PFSK-1 (cell line): ENCODE results near the gene MAPK7.

Experiments
- FOXP2 ChIP-seq: optimal IDR thresholded peaks from 2 replicates; pipeline ENCODE3; 2011; ENCODE audit warnings: borderline replicate concordance, control low read depth, inconsistent platforms; ENCODE audit not compliant: insufficient read depth; ENCODE audit errors: extremely low read length, extremely low read depth
- POLR2AphosphoS5 ChIP-seq: IDR thresholded peaks from 2 replicates; pipeline ENCODE4 v1.6.1; 2012; ENCODE audit warnings: low read depth, mild to moderate bottlenecking, control low read depth, low read length, moderate library complexity
- SIN3A ChIP-seq: IDR thresholded peaks from 2 replicates; pipeline ENCODE4 v1.6.1; 2012; ENCODE audit warnings: mild to moderate bottlenecking, low read length, moderate library complexity, borderline replicate concordance; ENCODE audit not compliant: insufficient read depth
- TAF1 ChIP-seq: IDR thresholded peaks from 2 replicates; pipeline ENCODE4 v1.6.1; 2012; ENCODE audit warnings: low read length, control low read depth, borderline replicate concordance; ENCODE audit not compliant: insufficient read depth
- TF ChIP-seq, protein P1 (sequence below), 2 experiments: IDR thresholded peaks; 2 replicates each; pipeline versions ENCODE4 v1.6.1 to v1.8.0; 2011 to 2012; ENCODE audit warnings: low read depth in 2 of 2, low read length in 2 of 2, control low read depth in 1 of 2, inconsistent platforms in 1 of 2, mild to moderate bottlenecking in 1 of 2, moderate library complexity in 1 of 2; ENCODE audit not compliant: insufficient read depth in 1 of 2

MAPK7 gene

DNA sequence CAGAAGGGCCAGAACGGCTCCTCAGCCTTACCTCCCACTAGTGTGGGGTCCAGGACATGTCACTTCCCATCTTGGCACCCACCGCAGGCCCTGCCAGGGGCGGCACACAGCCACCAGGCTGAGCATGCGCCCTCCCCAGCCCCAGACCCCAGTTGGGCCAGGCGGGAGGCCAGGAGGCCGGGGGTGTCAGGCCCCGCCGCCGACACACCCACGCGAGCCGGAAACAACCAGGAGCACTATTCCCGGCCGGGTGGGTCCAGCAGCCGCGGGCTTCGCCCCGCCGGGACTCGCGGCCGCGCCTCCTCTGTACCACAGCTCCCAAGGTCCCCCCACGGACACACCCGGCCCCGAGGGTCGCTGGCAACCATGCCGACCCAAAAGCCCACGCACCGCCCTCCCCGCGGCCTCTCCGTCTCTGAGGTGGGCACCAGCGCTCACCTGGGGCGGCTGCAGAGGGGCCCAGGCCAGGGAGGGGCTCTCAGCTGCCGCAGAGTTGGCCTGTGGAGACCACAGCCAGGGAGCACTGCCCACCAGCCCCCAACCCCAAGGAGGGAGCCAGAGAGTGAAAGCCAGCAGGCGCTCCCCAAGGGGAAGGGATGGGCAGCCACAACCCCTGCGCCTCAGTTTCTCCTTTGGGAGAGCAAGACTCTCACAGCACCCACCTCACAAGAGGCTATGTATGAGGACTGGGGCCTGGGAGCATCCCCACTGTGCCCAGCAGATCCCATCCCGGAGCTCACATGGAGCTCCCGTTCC lies 33.8 kb upstream of the MAPK7 start:
- TF ChIP-seq POLR2AphosphoS5 (no peak), TAF1 (no peak), SIN3A (no peak), FOXP2 (no peak)
- TF ChIP-seq, protein P1, sequence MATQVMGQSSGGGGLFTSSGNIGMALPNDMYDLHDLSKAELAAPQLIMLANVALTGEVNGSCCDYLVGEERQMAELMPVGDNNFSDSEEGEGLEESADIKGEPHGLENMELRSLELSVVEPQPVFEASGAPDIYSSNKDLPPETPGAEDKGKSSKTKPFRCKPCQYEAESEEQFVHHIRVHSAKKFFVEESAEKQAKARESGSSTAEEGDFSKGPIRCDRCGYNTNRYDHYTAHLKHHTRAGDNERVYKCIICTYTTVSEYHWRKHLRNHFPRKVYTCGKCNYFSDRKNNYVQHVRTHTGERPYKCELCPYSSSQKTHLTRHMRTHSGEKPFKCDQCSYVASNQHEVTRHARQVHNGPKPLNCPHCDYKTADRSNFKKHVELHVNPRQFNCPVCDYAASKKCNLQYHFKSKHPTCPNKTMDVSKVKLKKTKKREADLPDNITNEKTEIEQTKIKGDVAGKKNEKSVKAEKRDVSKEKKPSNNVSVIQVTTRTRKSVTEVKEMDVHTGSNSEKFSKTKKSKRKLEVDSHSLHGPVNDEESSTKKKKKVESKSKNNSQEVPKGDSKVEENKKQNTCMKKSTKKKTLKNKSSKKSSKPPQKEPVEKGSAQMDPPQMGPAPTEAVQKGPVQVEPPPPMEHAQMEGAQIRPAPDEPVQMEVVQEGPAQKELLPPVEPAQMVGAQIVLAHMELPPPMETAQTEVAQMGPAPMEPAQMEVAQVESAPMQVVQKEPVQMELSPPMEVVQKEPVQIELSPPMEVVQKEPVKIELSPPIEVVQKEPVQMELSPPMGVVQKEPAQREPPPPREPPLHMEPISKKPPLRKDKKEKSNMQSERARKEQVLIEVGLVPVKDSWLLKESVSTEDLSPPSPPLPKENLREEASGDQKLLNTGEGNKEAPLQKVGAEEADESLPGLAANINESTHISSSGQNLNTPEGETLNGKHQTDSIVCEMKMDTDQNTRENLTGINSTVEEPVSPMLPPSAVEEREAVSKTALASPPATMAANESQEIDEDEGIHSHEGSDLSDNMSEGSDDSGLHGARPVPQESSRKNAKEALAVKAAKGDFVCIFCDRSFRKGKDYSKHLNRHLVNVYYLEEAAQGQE (IDR thresholded peaks at IDR 0.05; ENCODE audit: insufficient read depth in 1 of 2, low read depth in 2 of 2, low read length in 2 of 2) = no peak

- TF ChIP-seq SIN3A = no peak
- TF ChIP-seq POLR2AphosphoS5 = no peak
- TF ChIP-seq, protein P1 (IDR thresholded peaks at IDR 0.05; ENCODE audit: insufficient read depth in 1 of 2, low read depth in 2 of 2, low read length in 2 of 2) = no peak
- no peak for TF ChIP-seq TAF1
- no peak for TF ChIP-seq FOXP2
These were observed 33.2 kb upstream of the MAPK7 start for GRCh38 chr17:19345067-19345460.

- TF ChIP-seq FOXP2 (no peak), SIN3A (no peak), TAF1 (no peak), POLR2AphosphoS5 (no peak)
- TF ChIP-seq, protein P1 (IDR thresholded peaks at IDR 0.05; ENCODE audit: insufficient read depth in 1 of 2, low read depth in 2 of 2, low read length in 2 of 2) = no peak
These were observed 32.6 kb upstream of the MAPK7 start for GRCh38 chr17:19345486-19346350.

DNA sequence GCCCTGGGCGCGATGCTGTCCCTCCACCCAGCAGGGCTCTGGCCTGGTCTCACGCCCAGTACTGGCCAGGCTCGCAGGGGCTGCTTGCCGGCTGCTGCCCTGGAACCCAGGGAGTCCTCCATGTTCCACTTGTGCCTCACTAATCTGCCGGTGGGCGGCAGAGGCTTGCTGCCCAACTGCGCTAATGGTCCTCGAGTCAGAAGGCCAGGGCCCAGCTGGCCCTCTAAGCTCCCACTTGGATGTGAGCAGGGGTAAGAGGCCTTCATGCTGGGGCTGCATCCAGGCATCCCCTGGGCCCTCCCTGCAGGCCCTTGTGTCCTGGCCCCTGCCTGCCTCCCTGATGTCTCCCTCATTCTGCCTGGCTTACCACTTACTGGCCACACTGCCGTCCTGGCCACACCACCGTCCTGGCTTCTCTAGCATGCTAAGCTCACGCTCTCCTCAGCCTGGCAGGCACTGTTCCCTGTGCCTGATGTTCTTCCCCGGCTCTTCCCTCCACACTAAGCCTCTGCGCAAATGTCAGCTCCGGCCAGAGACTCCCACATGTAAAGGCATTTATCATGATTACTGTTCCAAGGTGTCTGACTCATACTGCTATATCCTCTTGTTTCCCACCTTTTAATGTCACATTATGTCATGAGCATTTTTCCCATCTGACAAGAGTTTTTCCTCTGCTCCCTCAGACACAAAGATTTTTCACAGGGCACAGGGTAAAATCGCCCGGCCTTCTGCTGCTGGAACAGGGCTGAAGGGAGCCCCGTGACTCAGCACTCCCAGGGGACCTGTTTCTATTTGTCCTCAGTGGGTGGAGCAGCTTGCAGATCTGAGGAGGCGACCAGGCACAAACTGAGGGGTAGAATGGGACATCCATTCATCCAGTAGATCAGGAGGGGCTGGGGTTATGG lies 31.7 kb upstream of the MAPK7 start:
- TF ChIP-seq POLR2AphosphoS5 (no peak), SIN3A (no peak), FOXP2 (peak; percentile 32), TAF1 (peak; percentile 27; the same call in 1 of the 2 replicates)
- TF ChIP-seq, protein P1 (IDR thresholded peaks at IDR 0.05; ENCODE audit: insufficient read depth in 1 of 2, low read depth in 2 of 2, low read length in 2 of 2) = no peak
